Neutrophil (primary cell): ENCODE measurements around the gene RBM10.

Experiments
- H3K27ac ChIP-seq: fragments of 200-600 bp; sonication (generic); 2 replicates; pipeline ENCODE4 v1.5.1; 2016; ENCODE audit warnings: mild to moderate bottlenecking, moderate library complexity
- H3K27me3 ChIP-seq: fragments of 200-600 bp; sonication (generic); 2 replicates; pipeline ENCODE4 v1.6.0; 2016; ENCODE audit warnings: mild to moderate bottlenecking
- H3K36me3 ChIP-seq: fragments of 200-600 bp; sonication (generic); 2 replicates; pipeline ENCODE4 v1.5.1; 2017
- H3K4me1 ChIP-seq, 2 experiments: fragments of 200-600 bp in 1 of 2; sonication (generic) in 1 of 2; 1 replicate in 1 of 2; 2 replicates in 1 of 2; pipeline versions ENCODE4 v1.5.1 to v1.6.1; 2013 to 2016; ENCODE audit warnings: low read depth in 1 of 2, low read length in 1 of 2, mild to moderate bottlenecking in 1 of 2, moderate library complexity in 1 of 2; ENCODE audit not compliant: control insufficient read depth in 1 of 2, insufficient read depth in 1 of 2
- H3K4me3 ChIP-seq, 2 experiments: fragments of 200-600 bp in 1 of 2; sonication (generic) in 1 of 2; 1 replicate in 1 of 2; 2 replicates in 1 of 2; pipeline ENCODE4 v1.5.1; 2013 to 2016; ENCODE audit warnings: low read depth in 1 of 2, low read length in 1 of 2, mild to moderate bottlenecking in 1 of 2, moderate library complexity in 1 of 2
- H3K9me3 ChIP-seq: fragments of 200-600 bp; sonication (generic); 2 replicates; pipeline ENCODE4 v1.5.1; 2016
- TF ChIP-seq, protein P1 (sequence below): fragments of 200-600 bp; sonication (generic); IDR thresholded peaks from 2 replicates; pipeline ENCODE4 v1.5.1; 2016; ENCODE audit warnings: antibody characterized with exemption

Gene RBM10

DNA sequence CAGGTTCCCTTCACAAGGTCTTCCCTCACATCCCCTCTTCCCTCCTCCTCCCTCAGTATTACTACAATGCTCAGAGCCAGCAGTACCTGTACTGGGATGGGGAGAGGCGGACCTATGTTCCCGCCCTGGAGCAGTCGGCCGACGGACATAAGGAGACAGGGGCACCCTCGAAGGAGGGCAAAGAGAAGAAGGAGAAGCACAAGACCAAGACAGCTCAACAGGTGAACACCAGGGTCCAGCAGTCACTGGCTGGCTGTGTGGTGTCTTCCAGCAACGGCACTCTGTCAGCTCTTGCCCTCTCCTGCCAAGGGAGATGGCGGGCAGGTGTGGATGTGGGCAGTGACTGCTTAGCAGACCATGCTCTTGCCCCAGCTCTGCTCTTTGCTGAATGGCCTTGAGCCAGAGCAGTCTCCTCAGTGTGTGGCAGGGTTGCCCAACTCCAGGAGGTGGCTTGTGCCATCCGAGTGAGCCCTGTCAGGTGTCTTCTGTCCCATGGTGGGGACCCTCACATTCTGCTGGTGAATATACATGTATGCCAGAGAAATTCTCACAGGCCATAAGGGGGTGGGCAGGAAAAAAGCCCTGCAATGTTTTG lies 37.2 kb downstream of the RBM10 start:
- Histone ChIP-seq H3K27ac (no peak overlapping the region), H3K4me1 (no peaks in the 10 kb centered on the region), H3K9me3 (no peaks in the 10 kb centered on the region), H3K36me3 (peaks cover 97% of the 10 kb centered on the region), H3K27me3 (no peaks in the 10 kb centered on the region), H3K4me3 (no peak overlapping the region)
- TF ChIP-seq, protein P1, sequence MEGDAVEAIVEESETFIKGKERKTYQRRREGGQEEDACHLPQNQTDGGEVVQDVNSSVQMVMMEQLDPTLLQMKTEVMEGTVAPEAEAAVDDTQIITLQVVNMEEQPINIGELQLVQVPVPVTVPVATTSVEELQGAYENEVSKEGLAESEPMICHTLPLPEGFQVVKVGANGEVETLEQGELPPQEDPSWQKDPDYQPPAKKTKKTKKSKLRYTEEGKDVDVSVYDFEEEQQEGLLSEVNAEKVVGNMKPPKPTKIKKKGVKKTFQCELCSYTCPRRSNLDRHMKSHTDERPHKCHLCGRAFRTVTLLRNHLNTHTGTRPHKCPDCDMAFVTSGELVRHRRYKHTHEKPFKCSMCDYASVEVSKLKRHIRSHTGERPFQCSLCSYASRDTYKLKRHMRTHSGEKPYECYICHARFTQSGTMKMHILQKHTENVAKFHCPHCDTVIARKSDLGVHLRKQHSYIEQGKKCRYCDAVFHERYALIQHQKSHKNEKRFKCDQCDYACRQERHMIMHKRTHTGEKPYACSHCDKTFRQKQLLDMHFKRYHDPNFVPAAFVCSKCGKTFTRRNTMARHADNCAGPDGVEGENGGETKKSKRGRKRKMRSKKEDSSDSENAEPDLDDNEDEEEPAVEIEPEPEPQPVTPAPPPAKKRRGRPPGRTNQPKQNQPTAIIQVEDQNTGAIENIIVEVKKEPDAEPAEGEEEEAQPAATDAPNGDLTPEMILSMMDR, result no peak

GRCh38 chrX:47184486-47184885 lies 39.5 kb downstream of the RBM10 start:
- H3K9me3 ChIP-seq, result no peaks in the 10 kb centered on the region
- no peaks in the 10 kb centered on the region for H3K27me3 ChIP-seq
- no peak overlapping the region for H3K4me3 ChIP-seq
- TF ChIP-seq, protein P1, result no peak
- H3K27ac ChIP-seq, result no peak overlapping the region
- peaks cover 76% of the 10 kb centered on the region for H3K36me3 ChIP-seq
- no peaks in the 10 kb centered on the region for H3K4me1 ChIP-seq

DNA sequence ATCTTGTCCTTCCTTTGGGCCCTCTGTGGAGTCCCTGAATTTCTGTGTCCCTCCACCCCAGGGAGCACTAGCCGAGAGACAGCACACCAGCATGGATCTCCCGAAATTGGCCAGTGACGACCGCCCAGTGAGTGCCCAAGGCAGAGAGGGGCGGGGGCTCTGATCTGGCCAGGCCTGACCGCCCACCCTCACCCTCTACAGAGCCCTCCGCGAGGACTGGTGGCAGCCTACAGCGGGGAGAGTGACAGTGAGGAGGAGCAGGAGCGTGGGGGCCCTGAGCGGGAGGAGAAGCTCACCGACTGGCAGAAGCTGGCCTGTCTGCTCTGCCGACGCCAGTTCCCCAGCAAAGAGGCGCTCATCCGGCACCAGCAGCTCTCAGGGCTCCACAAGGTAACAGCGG lies 40.2 kb downstream of the RBM10 start:
- Histone ChIP-seq H3K4me3 (no peak overlapping the region), H3K27me3 (no peaks in the 10 kb centered on the region), H3K4me1 (peaks cover 0 to under 1% of the 10 kb centered on the region in 2 experiments), H3K27ac (no peak overlapping the region), H3K9me3 (no peaks in the 10 kb centered on the region), H3K36me3 (peaks cover 69% of the 10 kb centered on the region)
- TF ChIP-seq, protein P1, result no peak

DNA sequence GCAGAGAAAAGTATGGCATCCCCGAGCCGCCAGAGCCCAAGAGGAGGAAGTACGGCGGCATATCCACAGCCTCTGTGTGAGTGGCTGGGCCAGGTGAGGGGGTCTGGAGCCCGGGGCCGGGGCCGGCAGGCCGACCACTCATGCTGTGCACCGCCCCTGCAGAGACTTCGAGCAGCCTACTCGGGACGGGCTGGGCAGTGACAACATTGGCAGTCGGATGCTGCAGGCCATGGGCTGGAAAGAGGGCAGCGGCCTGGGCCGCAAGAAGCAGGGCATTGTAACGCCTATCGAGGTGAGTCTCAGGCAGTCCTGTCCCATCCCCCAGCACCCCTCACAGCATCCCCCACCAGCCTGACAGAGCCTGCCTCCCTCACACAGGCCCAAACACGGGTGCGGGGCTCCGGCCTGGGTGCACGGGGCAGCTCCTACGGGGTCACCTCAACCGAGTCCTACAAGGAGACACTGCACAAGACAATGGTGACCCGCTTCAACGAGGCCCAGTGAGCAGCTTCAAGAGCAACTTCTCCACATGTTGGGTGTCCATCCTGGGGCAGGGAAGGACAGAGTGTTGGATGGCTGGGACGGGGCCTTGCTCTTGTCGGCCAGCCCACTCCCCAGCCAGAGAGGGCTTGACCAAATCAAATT lies 41.2 kb downstream of the RBM10 start:
- Histone ChIP-seq H3K4me3 (no peak overlapping the region), H3K27me3 (no peaks in the 10 kb centered on the region), H3K4me1 (peaks cover 9 to 10% of the 10 kb centered on the region in 2 experiments)

DNA sequence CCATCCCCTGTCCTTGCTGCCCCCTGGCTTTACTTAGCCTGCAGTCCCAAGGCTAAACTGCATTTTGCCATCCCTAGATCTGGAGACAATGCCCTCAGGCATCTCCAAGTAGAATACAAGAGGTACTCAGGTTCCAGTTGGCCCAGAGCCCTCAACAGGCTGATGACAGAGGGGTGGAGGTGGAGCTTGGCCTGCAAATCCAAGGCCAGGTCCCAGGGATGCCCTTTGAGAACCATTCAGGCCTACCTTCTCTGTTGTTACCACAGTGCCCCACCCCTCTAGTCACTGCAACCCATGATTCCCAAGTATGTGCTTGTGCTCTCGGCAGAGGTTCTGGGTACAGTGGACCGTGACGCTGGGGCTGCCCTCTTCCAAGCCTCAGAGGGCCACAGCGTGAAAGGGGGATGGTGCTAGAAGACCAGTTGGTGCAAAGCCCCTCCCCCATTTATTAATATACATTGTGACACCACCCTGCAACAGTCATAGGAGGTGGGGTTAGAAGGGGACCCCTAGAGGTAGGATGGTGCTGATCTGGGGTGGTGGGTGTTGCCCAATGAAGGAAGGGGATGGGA lies 42.2 kb downstream of the RBM10 start:
- H3K36me3 ChIP-seq, result peaks cover 49% of the 10 kb centered on the region
- H3K9me3 ChIP-seq, result no peaks in the 10 kb centered on the region
- TF ChIP-seq, protein P1, result no peak
- no peak overlapping the region for H3K4me3 ChIP-seq
- H3K27me3 ChIP-seq, result no peaks in the 10 kb centered on the region
- H3K4me1 ChIP-seq, result peaks cover 15 to 19% of the 10 kb centered on the region in 2 experiments
- H3K27ac ChIP-seq, result no peak overlapping the region

More for the DNA sequence above, 41.2 kb downstream of the RBM10 start:
- TF ChIP-seq, protein P1, result no peak
- Histone ChIP-seq H3K36me3 (peaks cover 59% of the 10 kb centered on the region), H3K27ac (no peak overlapping the region), H3K9me3 (no peaks in the 10 kb centered on the region)
